Right hindlimb (tissue), 1 donor: ENCODE data around the gene TARS2.

Experiments used
- DNase-seq: peaks from one replicate; pipeline ENCODE4 v3.0.0-alpha.2; 2018

Gene TARS2

GRCh38 chr1:150543500-150544143 lies 56.4 kb downstream of the TARS2 start:
- DNase-seq = peak; percentile 72

GRCh38 chr1:150544204-150544603 lies 57.0 kb downstream of the TARS2 start:
- DNase-seq = no peak

- no peak for DNase-seq
Observed at GRCh38 chr1:150545486-150546032, 58.3 kb downstream of the TARS2 start.

GRCh38 chr1:150546294-150546937 lies 59.2 kb downstream of the TARS2 start:
- no peak for DNase-seq

- DNase-seq = no peak
Observed at GRCh38 chr1:150548324-150548631, 61.1 kb downstream of the TARS2 start.

GRCh38 chr1:150548632-150549495 lies 61.6 kb downstream of the TARS2 start, which contains the start of gene ADAMTSL4:
Gene ADAMTSL4 (plus strand): TSS chr1:150549408. CDS start chr1:150552289, 2,881 bp downstream.
- peak; percentile 87 for DNase-seq

GRCh38 chr1:150549496-150550221 lies 62.4 kb downstream of the TARS2 start:
- peak; percentile 54 for DNase-seq

- peak; percentile 83 for DNase-seq
Observed at GRCh38 chr1:150550222-150551050, 63.2 kb downstream of the TARS2 start.

GRCh38 chr1:150551051-150551783 lies 64.0 kb downstream of the TARS2 start:
- no peak for DNase-seq

GRCh38 chr1:150551784-150552127 lies 64.5 kb downstream of the TARS2 start:
- no peak for DNase-seq

- peak; percentile 87 for DNase-seq
Observed at GRCh38 chr1:150552128-150552910, 65.1 kb downstream of the TARS2 start.

GRCh38 chr1:150552911-150553289 lies 65.7 kb downstream of the TARS2 start:
- DNase-seq = no peak

- no peak for DNase-seq
Observed at GRCh38 chr1:150553392-150554085, 66.3 kb downstream of the TARS2 start.

GRCh38 chr1:150554086-150554452 lies 66.8 kb downstream of the TARS2 start:
- no peak for DNase-seq

- DNase-seq = no peak
Observed at GRCh38 chr1:150555198-150555970, 68.2 kb downstream of the TARS2 start.

GRCh38 chr1:150555971-150556865 lies 69.0 kb downstream of the TARS2 start:
- no peak for DNase-seq

- peak; percentile 23 for DNase-seq
Observed at GRCh38 chr1:150557065-150557600, 69.9 kb downstream of the TARS2 start.
